ENCODE data around the gene MBOAT7.
"Not testable (repeated sequence)": the region's sequence is repeated elsewhere in the genome, so short reads cannot be mapped to it uniquely, and the experiment has no call there.

The MBOAT7 gene

DNA sequence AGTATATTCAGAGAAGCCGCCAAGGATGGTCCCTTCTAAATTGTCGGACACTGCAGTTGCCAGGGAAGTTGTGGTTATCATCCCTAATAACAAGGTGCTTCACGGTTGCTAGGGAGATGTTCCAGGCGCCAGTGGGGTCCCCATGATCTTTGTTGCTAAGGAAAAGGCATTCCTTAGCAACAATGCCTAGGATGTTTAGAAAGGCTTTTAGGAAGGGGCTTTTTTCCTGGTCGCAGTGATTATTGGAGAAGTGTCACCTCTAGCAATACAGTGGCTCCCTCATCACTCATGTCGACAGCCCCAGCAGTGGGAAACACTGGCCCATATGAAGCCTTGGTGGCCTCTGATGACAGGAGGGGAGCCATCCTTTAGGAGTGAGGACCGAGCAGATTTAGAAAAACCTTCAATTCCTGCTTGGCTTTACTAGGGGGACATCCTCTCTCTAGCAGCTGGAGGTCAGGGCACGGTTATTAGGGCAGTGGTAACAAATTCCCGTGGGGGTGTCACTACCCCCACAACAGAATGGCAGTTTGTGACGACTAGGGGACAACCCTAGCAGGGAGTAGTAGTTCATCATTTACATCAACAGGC lies 10.0 kb downstream of the MBOAT7 start:
- H3K27ac ChIP-seq (ENCODE audit: low read depth, low read length) = no peak overlapping the region
- H3K36me3 ChIP-seq (ENCODE audit: control insufficient read depth, insufficient read depth, low read length) = peaks cover 5% of the 10 kb centered on the region
- no peak overlapping the region for H3K4me3 ChIP-seq (ENCODE audit: low read length)
- H3K9ac ChIP-seq (ENCODE audit: low read length) = no peak overlapping the region
- no peaks in the 10 kb centered on the region for H3K27me3 ChIP-seq (ENCODE audit: control insufficient read depth, insufficient read depth, low read length)
- H3K4me1 ChIP-seq (ENCODE audit: control insufficient read depth, insufficient read depth, low read length) = no peaks in the 10 kb centered on the region

DNA sequence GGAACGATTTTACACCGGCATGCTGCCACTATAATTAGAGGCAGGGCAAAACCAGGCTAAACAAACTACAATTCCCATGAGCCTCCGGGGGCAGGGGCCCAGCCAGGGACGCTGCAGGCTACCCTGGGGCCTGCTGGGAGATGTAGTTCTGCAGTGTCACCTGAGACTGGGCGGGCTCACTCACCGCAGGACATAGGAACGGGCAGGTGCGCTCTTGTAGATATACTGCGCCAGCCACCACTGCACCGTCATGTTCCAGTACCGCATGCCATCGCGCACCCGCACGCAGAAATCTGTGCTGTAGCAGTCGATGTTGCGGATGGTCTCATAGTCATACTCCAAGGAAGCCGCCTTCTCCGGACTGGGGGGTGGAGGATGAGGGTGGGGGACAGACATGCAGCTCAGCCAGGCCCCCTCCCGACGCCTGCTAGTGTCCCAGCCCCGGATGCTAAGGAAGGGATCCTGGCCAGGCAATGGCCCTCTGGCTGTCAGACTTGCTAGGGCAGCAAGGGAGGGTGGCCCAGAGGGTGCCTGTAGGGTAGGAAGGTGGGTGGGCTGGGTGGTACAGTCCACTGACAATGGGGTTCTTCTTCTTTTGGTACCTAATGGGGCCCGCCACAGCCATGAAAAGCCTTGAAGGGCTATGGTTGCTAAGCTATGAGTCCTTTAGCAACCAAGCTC lies 10.7 kb downstream of the MBOAT7 start:
- Histone ChIP-seq H3K9ac (ENCODE audit: low read length) (no peak overlapping the region), H3K36me3 (ENCODE audit: control insufficient read depth, insufficient read depth, low read length) (peaks cover 5% of the 10 kb centered on the region), H3K4me3 (ENCODE audit: low read length) (no peak overlapping the region), H3K4me1 (ENCODE audit: control insufficient read depth, insufficient read depth, low read length) (no peaks in the 10 kb centered on the region), H3K27me3 (ENCODE audit: control insufficient read depth, insufficient read depth, low read length) (no peaks in the 10 kb centered on the region), H3K27ac (ENCODE audit: low read depth, low read length) (no peak overlapping the region)

DNA sequence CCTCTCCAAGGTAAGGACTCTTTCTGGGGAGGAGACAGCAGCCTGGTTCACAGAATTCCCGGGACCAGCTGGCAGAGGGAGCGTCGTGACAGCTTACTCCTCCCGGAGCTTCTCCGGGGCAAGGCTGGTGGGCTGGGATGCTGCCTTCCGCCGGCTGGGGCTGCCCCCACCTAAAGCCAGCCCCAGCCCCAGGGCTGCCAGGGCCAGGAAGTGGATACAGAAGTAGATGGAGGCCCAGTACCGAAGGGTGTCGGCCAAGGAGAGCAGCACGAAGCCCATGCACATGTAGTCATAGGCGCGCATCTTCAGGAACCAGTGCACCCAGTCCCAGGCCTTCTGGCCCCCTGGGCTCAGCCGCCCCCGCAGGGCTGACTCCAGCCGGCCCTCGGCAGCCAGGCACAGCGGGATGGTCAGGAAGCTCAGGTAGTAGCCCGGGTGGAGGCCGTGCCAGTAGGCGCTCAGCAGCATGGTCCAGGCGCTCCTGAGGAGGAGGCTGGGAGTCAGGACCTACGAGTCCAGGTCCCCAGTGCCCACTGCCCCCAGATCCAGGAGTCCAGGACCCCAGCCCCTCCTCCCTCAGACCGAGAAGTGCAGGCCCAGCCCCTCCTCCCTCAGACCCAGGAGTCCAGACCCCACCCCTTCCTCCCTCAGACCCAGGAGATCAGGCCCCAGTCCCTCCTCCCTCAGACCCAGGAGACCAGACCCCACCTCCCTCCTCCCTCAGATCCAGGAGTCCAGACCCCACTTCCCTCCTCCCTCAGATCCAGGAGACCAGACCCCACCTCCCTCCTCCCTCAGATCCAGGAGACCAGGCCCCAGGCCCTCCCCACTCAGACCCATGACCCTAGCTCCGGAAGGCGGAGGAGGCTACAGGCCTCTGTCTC lies 15.2 kb downstream of the MBOAT7 start:
- no peak overlapping the region for H3K4me3 ChIP-seq (ENCODE audit: low read length)
- no peak overlapping the region for H3K9ac ChIP-seq (ENCODE audit: low read length)
- H3K36me3 ChIP-seq (ENCODE audit: control insufficient read depth, insufficient read depth, low read length) = no peaks in the 10 kb centered on the region
- no peaks in the 10 kb centered on the region for H3K27me3 ChIP-seq (ENCODE audit: control insufficient read depth, insufficient read depth, low read length)
- H3K27ac ChIP-seq (ENCODE audit: low read depth, low read length) = no peak overlapping the region
- no peaks in the 10 kb centered on the region for H3K4me1 ChIP-seq (ENCODE audit: control insufficient read depth, insufficient read depth, low read length)

DNA sequence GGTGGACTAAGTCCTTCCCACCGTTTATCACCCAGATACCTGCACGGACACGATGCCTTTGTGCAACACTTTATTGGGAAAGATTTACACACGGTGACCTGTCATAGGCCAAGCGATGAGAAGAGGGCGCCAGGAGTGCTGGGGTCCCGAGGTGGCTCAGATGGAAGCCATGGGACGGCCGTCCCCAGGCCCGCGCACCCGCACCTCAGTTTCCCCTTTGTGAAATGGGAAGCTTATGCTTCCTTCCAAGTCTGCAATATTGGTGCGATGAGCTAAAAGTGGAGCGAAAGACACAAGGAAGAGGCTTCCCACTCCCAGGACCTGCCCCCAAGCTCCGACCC lies 16.1 kb downstream of the MBOAT7 start:
- no peak overlapping the region for H3K9ac ChIP-seq (ENCODE audit: low read length)
- no peaks in the 10 kb centered on the region for H3K4me1 ChIP-seq (ENCODE audit: control insufficient read depth, insufficient read depth, low read length)
- H3K36me3 ChIP-seq (ENCODE audit: control insufficient read depth, insufficient read depth, low read length) = no peaks in the 10 kb centered on the region
- H3K27me3 ChIP-seq (ENCODE audit: control insufficient read depth, insufficient read depth, low read length) = no peaks in the 10 kb centered on the region
- H3K4me3 ChIP-seq (ENCODE audit: low read length) = no peak overlapping the region
- no peak overlapping the region for H3K27ac ChIP-seq (ENCODE audit: low read depth, low read length)

- Histone ChIP-seq H3K36me3 (ENCODE audit: control insufficient read depth, insufficient read depth, low read length) (no peaks in the 10 kb centered on the region), H3K4me1 (ENCODE audit: control insufficient read depth, insufficient read depth, low read length) (no peaks in the 10 kb centered on the region), H3K27ac (ENCODE audit: low read depth, low read length) (no peak within 1 kb of the TSS), H3K9ac (ENCODE audit: low read length) (peak within 1 kb of the TSS; percentile 62), H3K27me3 (ENCODE audit: control insufficient read depth, insufficient read depth, low read length) (no peaks in the 10 kb centered on the region), H3K4me3 (ENCODE audit: low read length) (peak within 1 kb of the TSS; percentile 72)
These were observed 16.7 kb downstream of the MBOAT7 start, which contains the start of gene TMC4 for GRCh38 chr19:54172471-54173358. Gene TMC4, minus strand, starts transcription at chr19:54173160. Its CDS starts 43 bp downstream, at chr19:54173117.

DNA sequence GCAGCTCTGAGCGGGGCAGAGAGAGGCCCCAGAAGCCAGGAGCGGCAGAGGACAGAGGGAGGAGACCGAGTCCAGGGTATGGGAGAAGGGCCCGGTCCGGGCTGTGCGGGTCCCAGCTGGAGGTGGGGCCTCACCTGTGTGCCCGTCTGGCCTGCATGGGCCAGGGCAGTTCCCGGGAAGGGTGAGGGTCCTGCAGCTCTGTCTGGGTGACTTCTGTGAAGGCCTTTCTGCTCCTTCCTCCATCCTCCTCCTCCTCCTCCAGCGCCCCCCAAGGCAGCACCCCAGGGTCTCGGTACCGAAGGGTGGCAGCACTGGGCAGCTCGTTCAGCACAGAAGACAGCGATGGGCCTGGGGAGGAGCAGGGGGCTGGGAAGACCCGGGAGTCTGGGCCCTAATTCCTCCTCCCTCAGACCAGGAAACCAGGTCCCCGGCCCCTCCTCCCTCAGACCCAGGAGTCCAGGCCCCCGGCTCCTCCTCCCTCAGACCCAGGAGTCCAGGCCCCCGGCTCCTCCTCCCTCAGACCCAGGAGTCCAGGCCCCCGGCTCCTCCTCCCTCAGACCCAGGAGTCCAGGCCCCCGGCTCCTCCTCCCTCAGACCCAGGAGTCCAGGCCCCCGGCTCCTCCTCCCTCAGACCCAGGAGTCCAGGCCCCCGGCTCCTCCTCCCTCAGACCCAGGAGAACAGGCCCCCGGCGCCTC lies 17.5 kb downstream of the MBOAT7 start:
- H3K9ac ChIP-seq (ENCODE audit: low read length); H3K36me3 ChIP-seq (ENCODE audit: control insufficient read depth, insufficient read depth, low read length); H3K27me3 ChIP-seq (ENCODE audit: control insufficient read depth, insufficient read depth, low read length); H3K4me3 ChIP-seq (ENCODE audit: low read length); H3K4me1 ChIP-seq (ENCODE audit: control insufficient read depth, insufficient read depth, low read length); H3K27ac ChIP-seq (ENCODE audit: low read depth, low read length): not testable (repeated sequence)

DNA sequence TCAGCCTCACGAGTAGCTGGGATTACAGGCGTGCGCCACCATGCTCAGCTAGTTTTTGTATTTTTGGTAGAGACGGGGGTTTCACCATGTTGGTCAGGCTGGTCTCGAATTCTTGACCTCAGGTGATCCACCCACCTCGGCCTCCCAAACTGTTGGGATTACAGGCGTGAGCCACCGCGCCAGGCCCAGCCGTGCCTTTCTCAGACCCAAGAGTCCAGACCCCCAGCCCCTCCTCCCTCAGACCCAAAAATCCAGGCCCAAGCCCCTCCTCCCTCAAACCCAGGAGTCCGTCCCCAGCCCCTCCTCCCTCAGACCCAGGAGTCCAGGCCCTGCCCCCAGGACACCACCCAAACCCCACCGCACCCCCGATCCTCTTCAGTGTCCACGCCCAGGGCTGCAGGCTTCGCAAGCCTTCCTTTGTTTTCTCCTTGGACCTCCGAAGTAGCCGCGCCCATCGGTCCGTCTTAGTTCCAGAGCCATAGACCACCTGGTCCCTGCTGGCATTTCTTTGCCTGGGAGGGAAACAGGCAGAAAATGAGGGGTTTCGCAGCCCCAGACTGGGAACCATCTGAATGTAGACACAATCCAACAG lies 20.1 kb downstream of the MBOAT7 start:
- no peaks in the 10 kb centered on the region for H3K4me1 ChIP-seq (ENCODE audit: control insufficient read depth, insufficient read depth, low read length)
- H3K27me3 ChIP-seq (ENCODE audit: control insufficient read depth, insufficient read depth, low read length) = peaks cover 3% of the 10 kb centered on the region
- H3K36me3 ChIP-seq (ENCODE audit: control insufficient read depth, insufficient read depth, low read length) = no peaks in the 10 kb centered on the region
- H3K4me3 ChIP-seq (ENCODE audit: low read length) = no peak overlapping the region
- no peak overlapping the region for H3K9ac ChIP-seq (ENCODE audit: low read length)
- no peak overlapping the region for H3K27ac ChIP-seq (ENCODE audit: low read depth, low read length)

DNA sequence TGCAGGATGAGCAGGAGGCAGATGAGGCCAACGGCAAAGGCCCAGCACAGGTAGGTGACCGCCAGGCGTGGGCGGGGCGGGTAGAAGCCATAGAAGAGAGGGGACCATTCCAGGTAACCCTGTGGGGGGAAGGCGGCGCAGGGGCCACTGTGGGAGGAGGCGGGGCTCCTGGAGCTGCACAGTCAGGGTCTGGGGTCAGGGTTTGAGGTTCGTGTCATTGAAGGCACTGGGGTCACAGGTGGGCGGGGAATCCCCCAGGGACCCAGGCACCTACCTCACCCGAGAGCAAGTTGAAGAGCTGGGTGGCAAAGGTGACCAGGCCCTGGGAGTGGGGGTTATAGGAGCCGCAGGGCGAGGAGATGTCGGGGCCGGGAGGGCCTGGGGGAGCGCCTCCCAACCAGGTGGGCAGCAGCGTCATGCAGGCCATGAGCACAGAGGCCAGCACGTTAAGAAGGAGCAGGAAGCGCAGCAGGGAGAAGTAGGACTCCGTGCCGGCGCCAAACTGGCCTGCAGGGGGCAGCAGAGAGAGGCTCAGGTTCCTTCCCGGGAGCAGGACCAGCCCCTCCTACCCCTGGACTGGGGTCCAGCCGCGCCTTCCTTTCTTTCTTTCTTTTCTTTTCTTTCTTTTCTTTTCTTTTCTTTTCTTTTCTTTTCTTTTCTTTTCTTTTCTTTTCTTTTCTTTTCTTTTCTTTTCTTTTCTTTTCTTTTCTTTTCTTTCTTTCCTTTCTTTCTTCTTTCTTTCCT lies 21.0 kb downstream of the MBOAT7 start:
- no peaks in the 10 kb centered on the region for H3K4me1 ChIP-seq (ENCODE audit: control insufficient read depth, insufficient read depth, low read length)
- peaks cover 3% of the 10 kb centered on the region for H3K27me3 ChIP-seq (ENCODE audit: control insufficient read depth, insufficient read depth, low read length)
- no peak overlapping the region for H3K4me3 ChIP-seq (ENCODE audit: low read length)
- H3K27ac ChIP-seq (ENCODE audit: low read depth, low read length) = no peak overlapping the region
- no peaks in the 10 kb centered on the region for H3K36me3 ChIP-seq (ENCODE audit: control insufficient read depth, insufficient read depth, low read length)
- H3K9ac ChIP-seq (ENCODE audit: low read length) = no peak overlapping the region

DNA sequence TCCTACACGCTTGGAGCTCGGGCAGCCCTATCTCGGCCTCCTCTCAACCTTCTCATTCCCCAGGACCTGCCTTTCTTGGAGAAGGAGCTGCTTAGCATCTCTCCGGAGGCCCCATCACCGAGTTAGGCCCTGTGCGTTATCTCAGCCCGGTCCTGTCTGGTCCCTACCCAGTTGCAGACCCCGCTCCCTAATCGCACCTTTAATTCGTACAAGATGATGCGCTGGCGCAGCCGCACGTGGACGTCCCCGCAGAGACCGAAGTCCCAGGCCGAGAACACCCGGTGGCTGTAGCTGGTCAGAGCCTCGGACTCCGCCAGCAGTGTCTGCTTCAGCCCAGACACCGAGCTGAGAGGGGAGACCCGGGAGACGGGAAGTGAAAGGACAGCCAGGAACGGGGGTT lies 24.2 kb downstream of the MBOAT7 start:
- Histone ChIP-seq H3K4me3 (ENCODE audit: low read length) (no peak overlapping the region), H3K27me3 (ENCODE audit: control insufficient read depth, insufficient read depth, low read length) (peaks cover 3% of the 10 kb centered on the region), H3K4me1 (ENCODE audit: control insufficient read depth, insufficient read depth, low read length) (peaks cover 6% of the 10 kb centered on the region), H3K36me3 (ENCODE audit: control insufficient read depth, insufficient read depth, low read length) (no peaks in the 10 kb centered on the region), H3K27ac (ENCODE audit: low read depth, low read length) (no peak overlapping the region), H3K9ac (ENCODE audit: low read length) (no peak overlapping the region)

DNA sequence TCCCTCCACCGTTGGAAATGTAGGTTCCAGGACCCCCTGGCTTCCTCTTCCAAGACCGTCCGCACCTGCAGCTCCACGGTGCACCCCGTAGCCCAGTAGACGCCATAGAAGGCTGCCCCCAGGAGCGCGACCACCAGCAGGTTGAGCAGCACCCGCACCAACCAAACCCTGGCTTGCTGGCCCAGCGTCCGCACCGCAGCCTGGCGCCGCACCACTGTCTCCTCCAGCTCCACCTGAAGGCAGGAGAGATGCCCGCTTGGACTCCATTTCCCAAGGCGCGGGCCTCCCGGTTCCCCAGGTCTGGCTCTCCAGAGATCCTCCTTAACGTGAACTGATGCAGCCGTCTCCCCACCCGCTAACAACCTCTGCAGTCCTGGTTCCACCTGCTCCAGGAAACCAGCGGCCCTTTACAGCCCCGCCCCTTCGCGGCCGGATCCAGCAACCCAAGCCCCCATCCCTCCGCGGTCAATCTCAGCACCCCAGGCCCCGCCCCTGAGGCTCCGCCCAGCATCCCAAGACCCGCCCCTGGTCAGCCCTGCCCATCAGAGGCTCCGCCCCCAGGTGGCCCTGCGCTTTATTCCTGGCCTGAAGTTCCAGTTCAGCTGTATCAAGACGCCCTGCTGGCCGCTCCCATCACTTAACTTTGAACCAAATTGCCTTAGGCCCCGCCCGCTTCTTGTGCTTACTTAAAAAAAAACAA lies 24.9 kb downstream of the MBOAT7 start:
- H3K4me1 ChIP-seq (ENCODE audit: control insufficient read depth, insufficient read depth, low read length) = peaks cover 7% of the 10 kb centered on the region

More for the DNA sequence above, 24.9 kb downstream of the MBOAT7 start:
- Histone ChIP-seq H3K36me3 (ENCODE audit: control insufficient read depth, insufficient read depth, low read length) (no peaks in the 10 kb centered on the region), H3K4me3 (ENCODE audit: low read length) (peak overlapping the region; percentile 41), H3K27me3 (ENCODE audit: control insufficient read depth, insufficient read depth, low read length) (peaks cover 3% of the 10 kb centered on the region), H3K9ac (ENCODE audit: low read length) (no peak overlapping the region), H3K27ac (ENCODE audit: low read depth, low read length) (no peak overlapping the region)

All from rectal smooth muscle tissue (tissue), 1 donor.